Endometrial microvascular endothelial cells (primary cell): Measurements from ENCODE around the gene SLC6A7. TPM values are rescaled to one million over a fixed set of nuclear protein-coding genes. Genes with fewer than 3 reads are reported as not detected.

Experiments used
- in situ Hi-C: cut with HindIII; loops from 2 replicates; pipeline ENCODE4 v1.10.0; 2017; ENCODE audit warnings: low sequenced_read_pairs, low pct_unique_long_range_greater_than_20kb; ENCODE audit errors: inconsistent ontology term
- total RNA-seq: library from RNA; depleted of rRNA; stranded (reverse); fragments of >200 nt; gene quantifications from one replicate; pipeline ENCODE4 v1.2.3, GENCODE V29; 2015; ENCODE audit errors: inconsistent ontology term

The SLC6A7 gene
- total RNA-seq, 1 donor from 2014 or later = not detected

- in situ Hi-C loops = no loop called here
Observed at GRCh38 chr5:150209099-150209635, 19.3 kb downstream of the SLC6A7 start.

DNA sequence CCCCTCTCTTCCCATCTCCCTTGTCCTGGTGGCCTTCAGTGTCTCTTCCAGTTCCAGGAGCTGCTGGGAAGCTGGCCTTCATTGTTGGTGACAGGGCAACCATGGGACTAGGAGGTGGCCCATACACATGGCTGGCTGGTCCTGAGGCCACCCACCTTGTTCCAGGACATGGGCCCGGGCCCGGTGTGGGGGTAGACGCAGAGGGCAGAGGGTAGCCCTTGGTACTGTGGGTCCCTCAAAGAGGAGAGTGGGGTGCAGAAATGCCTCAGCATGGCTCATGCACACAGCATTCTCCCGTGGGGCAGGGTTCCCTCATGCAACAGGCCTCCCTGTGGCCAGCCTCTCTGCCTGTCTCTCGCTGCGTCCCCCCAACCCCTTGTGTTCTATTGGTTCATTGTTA, 20.8 kb downstream of the SLC6A7 start:
- in situ Hi-C loops = no loop called here

DNA sequence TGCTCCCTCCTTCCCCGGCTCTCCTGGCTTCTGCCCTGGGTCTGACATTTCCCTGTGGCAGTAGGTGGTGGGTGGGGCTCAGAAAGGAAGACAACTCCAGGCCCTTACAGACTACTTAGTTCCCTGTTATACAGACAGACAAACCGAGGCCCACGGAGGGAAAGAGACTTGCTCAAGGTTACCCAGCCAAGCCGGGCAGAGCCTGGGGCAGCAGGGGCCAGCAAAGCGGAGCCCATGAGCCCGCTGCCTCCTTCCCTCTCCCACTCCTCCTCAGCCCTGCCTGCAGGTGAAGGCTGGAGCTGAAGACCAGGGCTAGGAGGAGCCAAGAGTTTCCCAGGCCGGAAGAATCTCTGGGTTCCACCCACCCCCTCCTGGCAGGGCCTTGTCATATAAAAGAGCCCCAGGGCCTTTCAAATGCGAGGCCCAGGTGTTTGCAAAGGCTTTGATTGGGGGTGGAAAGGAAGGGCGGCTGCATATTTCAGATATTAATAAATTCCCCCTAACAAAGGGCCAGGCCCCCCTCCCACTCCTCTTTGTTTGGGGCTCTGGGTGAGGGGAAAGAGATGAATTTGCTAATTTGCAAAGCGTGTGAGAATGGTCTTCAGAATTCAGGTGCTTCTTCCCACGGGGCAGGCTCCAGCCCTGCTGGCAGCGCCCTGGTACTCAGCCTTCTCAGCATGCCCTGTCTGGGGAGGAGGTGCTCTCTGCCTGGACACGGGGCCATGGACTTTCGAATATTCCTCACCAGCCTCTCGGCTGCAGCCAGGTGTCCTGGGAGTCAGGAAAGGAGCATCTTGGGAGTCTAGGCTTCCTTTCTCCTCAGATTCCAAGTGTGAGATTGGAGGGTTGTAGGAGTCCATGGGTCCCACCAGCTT, 21.5 kb downstream of the SLC6A7 start:
- in situ Hi-C loops = no loop called here

DNA sequence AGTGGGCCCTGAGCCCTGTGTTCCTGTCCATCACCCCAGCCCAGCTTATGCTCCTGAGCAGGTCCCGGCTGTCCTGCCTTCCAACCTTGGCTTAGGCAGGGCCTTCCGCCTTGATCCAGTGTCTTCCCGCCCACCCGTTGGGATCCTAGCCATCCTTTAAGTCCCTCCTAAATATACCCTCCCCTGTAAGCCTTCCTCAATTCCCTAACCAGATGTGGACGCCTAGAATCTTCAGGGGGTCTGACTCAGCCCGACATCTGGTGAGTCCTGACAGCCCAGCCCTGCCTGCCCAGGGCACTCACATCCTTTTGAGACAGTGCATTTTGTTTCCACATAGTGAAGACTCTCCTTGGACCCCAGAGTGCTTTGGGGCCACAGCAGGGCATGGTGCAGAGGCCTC, 23.7 kb downstream of the SLC6A7 start:
- in situ Hi-C loops = no loop called here

GRCh38 chr5:150214289-150214688, 24.4 kb downstream of the SLC6A7 start:
- in situ Hi-C loops = no loop called here

DNA sequence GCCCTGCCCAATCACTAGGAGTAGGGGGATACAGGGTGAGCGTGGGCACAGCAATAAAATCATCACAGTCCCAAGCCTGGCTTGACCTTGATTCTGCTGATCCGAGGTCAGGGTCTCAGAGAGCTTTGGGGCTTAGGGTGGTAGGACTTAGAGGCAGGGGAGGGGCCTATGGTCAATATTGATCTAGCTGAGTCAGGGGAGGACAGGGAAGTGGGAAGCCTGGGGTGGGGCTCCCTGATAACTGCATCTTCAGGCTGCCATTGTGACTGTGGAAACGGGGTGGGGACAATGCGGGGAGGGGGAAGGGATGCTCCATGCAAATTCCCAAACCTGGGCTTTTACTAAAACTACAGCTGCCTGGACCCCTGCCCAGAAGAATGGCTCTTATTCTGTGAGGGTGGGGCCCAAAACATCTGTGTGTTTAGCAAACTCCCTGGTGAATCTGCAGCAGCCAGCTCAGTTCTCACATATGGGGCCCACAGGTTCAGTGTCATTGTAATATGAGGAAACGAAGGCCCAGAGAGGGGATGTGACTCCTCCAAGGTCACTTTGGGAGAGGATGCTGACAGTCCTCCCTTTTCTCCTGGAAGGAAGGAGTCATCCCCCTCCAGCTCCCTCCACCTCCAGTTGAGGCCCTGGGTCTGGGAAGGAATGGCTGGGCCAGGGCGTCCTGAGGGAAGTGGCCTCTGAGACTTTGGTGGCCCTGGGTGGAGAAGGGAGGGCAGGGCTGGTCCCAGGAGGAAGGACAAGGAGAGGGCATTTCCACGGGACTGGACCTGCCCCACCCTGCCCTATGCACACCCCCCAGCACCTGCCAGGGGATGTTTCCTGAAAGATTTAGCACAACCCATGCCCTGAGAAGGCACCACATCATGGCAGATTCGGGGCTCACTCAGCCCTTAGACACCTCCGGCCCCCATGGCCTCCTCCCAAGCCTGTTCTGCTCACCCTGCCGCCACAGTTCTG, 26.4 kb downstream of the SLC6A7 start:
- in situ Hi-C loops = no loop called here

DNA sequence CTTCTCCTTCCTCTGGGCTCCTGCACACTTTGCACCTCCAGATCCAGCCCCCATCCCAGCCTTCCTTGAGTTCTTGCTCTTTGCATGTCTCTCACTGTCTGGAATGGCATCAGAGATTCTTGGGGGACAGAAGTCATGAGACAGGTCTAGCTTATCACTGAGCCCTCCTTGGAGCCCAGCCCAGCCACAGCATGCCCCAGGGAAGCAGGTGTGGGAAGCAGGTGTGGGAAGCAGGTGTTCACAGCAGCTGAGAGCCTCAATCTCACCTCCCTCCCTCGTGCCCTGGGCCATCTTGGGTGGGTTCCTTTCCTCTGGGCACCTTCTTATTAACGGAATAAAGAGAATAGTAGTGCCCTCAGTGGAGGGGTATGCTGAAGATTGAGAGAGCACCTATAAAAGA, 27.2 kb downstream of the SLC6A7 start:
- in situ Hi-C loops = no loop called here

DNA sequence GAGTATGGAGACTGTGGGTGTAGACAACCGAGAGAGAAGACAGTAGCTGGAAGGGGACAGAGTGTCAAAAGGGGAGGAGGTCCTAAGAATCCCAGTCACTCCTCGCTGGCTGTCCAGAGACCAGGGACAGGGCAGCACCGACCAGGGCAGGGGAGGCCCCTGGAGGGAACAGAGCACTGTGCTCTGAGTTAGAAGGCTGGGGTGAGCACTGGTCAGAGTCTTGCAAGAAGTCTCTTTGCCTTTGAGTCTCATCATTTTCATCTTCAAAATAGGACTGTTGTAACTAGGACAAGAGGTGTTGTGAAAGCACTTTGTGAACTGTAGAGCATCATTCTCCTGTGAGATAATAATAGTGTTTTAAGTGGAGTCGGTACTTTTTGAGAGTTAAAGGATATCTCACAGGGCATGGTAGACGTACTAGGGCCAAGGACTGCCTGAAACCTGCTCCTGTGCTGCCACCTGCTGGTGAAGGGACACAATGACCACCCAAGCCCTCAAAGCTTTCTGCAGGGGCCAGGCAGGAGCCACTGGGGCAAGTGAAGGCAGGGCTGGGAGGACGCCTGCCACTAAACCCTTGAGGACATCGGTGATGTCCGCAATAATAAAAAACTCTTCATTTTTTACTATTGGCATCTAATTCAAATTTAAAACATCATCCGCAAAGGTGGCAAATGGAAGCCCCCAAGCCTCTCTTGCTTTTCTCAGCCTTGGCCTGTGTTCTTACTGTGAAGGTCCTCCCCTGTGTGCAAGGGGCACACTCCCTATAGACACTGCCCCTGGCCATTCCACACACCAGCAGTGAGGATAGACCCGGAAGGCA, 28.2 kb downstream of the SLC6A7 start:
- in situ Hi-C loops = no loop called here

- in situ Hi-C loops = no loop called here
Observed at GRCh38 chr5:150218693-150219035, 28.8 kb downstream of the SLC6A7 start.

- in situ Hi-C loops = no loop called here
Observed at GRCh38 chr5:150219142-150219541, 29.3 kb downstream of the SLC6A7 start.

DNA sequence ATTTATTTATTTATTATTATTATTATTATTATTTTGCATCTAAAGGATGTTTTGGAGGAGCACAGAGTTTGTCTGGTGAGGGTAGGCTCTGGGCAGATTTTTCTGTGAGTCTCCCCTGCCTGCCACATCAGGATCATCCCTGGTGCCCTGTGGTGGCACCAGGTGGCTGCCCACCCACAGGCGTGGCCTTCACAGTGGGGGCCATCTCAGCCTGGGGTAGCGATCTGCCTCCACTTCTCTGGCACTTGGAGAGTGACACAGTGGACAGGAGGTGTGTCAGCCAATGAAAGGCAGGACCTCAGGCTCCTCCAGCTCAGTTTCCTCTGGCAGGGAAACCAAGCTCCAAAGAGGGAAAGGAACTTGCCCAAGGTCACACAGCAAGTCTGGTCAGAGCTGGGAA, 30.0 kb downstream of the SLC6A7 start:
- in situ Hi-C loops = no loop called here

GRCh38 chr5:150221471-150221870, 31.6 kb downstream of the SLC6A7 start:
- in situ Hi-C loops = no loop called here

- in situ Hi-C loops = no loop called here
Observed at GRCh38 chr5:150222906-150223305, 33.0 kb downstream of the SLC6A7 start.

DNA sequence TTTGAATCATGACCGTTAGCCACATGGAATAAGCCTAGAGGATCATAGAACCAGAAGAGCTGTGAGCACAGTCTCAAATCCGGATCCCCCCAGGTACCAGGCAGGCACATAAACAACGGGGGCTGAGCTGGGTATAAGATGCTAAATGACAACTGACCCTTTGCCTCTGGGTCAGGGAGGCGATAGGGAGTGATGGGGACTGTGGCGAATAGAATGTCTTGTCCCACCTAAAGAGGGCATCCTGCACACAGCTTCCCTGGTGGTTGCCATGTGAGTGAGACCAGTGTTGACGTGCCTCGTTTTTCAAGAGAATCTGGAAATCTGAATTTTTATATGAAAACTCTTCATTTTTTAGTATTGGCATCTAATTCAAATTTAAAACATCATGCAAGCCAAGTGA, 33.6 kb downstream of the SLC6A7 start:
- in situ Hi-C loops = no loop called here

DNA sequence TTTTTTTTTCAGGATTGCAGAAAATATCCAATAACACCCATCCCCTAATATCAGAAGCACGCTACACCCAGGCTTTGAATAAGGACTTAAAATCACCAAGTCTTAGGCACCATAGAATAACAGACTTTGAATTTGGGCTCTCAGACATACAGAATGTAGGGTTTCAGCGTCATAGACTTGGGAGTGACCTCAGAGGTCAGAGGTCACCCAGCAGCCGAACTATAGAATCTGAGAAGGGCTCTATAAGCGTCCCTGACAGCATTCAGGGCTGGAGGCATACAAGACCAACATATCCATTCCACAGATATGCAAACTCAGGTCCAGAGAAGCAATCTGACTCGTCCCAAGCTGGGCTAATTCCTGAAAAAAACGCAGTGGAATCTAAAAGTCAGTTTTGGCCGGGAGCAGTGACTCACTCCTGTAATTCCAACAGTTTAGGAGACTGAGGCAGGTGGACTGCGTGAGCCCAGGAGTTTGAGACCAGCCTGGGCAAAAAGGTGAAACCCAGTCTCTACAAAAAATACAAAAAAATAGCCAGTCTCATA, 34.7 kb downstream of the SLC6A7 start:
- in situ Hi-C loops = no loop called here

- in situ Hi-C loops = no loop called here
Observed at GRCh38 chr5:150227036-150227435, 37.2 kb downstream of the SLC6A7 start.

DNA sequence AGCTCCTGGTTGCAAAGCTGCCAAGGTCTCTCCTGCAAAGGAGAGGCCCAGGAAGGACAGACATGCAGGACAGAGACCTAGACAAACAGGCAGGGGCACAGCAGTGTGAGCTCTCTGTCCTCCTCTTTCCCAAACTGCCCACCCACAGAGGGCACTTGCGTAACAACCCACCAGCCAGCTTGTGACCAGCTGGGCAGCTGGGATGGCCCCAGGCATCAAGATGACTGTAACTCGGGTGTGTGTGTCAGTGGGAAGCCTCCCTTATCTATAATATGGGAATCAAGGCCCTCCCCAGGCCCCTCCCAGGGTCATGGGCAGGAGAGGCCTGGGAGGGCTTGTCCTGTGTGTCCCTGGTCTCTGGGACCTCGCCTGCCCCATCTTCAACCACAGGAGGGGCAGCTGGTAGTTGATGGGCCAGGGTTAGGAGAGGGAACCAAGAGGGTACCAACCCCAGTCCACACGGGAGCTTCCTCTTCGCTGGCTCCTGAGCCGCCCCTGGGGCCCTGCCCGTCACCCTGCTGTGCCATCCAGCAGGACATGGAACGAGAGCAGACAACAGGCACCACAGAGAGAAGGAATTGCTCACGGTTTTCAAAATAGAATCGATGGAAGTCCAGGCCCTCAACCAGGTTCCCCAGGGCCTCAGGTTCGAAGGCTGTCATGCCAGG, 37.9 kb downstream of the SLC6A7 start:
- in situ Hi-C loops = no loop called here

DNA sequence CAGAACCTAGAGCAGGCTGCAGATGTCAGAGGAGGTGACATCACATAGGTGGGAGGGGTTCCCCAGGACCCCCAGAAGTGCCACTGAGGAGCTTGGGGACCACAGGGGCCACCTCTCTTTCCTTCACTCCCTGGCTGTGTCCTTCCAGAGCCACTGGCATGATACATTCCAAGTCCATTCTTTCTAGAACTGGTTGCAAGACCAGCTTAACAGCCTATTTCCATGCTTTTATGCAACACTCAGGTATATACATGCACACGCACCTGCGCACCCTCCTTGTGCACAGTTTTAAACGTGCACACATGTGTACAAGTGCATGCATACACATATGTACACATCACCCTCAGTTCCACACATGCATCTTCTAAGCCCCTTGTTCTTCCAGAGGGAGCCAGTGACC, 39.7 kb downstream of the SLC6A7 start:
- in situ Hi-C loops = no loop called here
